NK-92 (cell line): ENCODE results near the gene SCAI.

Experiments used
- DNase-seq: peaks from one replicate; lab custom pipeline; 2025; ENCODE audit not compliant: unreplicated experiment; lab: John Stamatoyannopoulos, UW

The SCAI gene

GRCh38 chr9:124894035-124894740, 249.1 kb downstream of the SCAI start:
- no peak for DNase-seq
